ENCODE data around the gene NUP205.

DNA sequence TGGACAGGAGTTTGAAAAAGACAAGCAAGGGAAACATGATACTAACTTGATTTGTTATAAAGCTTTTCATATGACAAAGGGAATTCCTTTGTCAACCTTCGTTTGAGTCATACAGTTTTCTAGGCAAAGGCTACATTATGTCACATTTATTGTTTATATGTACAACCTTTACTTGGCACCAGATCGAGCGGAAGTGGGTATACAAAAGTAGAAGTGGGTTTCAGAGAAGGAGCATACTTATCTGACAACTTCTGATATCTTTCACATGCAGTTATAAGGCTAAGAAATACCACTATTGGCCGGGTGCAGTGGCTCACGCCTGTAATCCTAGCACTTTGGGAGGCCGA lies 115.6 kb downstream of the NUP205 start:
- TF ChIP-seq, protein P1, sequence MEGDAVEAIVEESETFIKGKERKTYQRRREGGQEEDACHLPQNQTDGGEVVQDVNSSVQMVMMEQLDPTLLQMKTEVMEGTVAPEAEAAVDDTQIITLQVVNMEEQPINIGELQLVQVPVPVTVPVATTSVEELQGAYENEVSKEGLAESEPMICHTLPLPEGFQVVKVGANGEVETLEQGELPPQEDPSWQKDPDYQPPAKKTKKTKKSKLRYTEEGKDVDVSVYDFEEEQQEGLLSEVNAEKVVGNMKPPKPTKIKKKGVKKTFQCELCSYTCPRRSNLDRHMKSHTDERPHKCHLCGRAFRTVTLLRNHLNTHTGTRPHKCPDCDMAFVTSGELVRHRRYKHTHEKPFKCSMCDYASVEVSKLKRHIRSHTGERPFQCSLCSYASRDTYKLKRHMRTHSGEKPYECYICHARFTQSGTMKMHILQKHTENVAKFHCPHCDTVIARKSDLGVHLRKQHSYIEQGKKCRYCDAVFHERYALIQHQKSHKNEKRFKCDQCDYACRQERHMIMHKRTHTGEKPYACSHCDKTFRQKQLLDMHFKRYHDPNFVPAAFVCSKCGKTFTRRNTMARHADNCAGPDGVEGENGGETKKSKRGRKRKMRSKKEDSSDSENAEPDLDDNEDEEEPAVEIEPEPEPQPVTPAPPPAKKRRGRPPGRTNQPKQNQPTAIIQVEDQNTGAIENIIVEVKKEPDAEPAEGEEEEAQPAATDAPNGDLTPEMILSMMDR (IDR thresholded peaks at IDR 0.05 in 8 of 11, conservative IDR thresholded peaks at IDR 0.05 in 3 of 11), result no peak
- no peak for TF ChIP-seq POLR2A (IDR thresholded peaks at IDR 0.05)
- no peak for TF ChIP-seq POLR2AphosphoS5 (IDR thresholded peaks at IDR 0.05)
